ENCODE results near the gene METTL8.
A peak's percentile ranks its signal among the peaks of the same experiment; 100 is the strongest.

METTL8 gene

GRCh38 chr2:171308280-171309054 is 125.3 kb downstream of the METTL8 start:
- no peak for DNase-seq

GRCh38 chr2:171307560-171307959 is 126.2 kb downstream of the METTL8 start:
- DNase-seq, result no peak

GRCh38 chr2:171297956-171298355 is 135.8 kb downstream of the METTL8 start:
- DNase-seq, result no peak

DNA sequence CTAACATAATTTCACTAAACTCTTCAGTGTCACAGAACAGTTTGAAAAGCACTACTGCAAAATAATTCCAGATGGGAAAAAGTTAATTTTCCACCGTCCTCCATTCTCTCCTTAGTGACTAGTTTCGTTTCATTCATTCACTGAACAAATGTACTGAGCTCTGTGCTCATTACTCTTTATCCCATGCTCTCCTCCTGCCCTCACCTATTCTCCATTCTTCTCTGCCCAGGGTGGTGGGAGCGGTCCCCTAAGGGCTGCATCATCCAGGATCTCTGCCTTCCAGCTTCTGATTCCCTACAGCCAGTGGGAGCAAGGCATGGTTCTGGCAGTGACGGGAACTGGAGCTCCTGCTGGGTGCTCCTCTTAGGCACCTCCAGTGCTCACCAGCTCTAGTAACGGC is 139.2 kb downstream of the METTL8 start:
- no peak for DNase-seq

DNA sequence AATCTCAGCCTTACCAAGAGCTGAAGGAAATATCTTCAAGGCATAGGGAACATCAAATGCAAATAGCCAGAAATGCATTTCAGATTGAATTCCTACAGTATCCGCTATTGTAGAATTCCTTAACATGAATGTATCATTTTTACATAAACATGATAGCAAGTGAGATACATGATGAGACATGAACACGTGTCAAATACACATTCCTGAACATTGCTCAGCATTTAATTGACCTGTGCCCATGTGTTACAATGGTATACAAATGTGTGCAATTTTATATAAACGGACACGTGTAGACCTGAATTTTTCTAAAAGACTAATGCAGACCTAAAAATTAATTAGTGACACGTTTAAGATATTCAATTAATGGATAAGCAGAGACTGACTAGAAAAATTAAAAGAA is 140.1 kb downstream of the METTL8 start:
- DNase-seq, result no peak

GRCh38 chr2:171289991-171290390 is 143.8 kb downstream of the METTL8 start:
- DNase-seq, result no peak

GRCh38 chr2:171289316-171289715 is 144.5 kb downstream of the METTL8 start:
- DNase-seq, result no peak

GRCh38 chr2:171287611-171288010 is 146.2 kb downstream of the METTL8 start:
- no peak for DNase-seq

- no peak for DNase-seq
Observed at GRCh38 chr2:171287036-171287571, 146.7 kb downstream of the METTL8 start.

DNA sequence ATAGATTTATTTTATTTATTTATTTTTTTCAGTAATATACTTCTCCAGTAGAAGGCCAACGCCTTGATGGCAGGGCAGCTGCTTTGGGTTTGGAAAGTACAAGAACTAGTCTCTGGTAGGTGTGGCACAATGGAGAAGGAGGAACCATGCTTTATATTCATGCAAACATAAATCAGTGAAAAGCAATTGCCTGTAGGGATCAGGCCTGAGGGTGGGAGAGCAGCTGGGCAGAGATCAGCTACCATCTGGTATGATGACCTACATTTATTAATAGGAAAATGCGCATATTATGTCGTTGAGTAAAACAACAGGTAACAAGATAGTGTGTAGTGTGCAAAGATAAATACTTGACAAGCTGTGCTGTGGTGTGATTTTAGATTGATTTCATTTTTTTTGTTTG is 152.7 kb downstream of the METTL8 start:
- DNase-seq, result no peak

DNA sequence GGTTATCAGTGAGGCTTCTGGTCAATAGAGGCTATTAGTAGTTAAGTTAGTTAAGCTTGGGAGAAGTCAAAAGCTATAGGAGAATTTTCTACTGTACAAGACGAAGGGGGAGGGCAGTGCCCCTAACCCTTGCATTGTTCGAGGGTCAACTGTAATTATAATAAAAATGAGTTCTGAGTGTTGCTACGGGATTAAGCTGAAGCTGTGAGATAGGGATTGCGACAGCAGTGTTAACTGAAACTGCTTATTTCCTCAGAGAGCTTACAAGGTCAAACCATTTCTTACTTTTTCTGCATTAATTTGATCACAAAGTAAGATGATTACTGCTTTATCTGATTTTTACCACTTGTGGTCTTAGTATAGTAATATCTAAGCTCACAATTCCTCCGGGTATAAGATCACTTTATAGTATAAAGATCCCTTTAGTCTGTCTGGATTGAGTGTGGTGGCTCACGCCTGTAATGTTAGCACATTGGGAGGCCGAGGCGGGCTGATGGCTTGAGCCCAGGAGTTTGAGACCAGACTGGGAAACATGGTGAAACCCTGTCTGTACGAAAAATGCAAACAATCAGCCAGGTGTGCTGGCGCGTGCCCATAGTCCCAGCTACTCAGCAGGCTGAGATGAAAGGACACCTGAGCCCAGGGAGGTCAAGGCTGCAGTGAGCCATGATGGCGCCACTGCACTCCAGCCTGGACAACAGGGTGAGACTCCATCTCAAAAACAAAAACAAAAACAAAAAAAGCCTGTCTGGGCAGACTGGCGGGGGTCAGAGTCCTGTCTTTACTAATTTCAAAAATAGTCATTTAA is 153.6 kb downstream of the METTL8 start:
- no peak for DNase-seq

DNA sequence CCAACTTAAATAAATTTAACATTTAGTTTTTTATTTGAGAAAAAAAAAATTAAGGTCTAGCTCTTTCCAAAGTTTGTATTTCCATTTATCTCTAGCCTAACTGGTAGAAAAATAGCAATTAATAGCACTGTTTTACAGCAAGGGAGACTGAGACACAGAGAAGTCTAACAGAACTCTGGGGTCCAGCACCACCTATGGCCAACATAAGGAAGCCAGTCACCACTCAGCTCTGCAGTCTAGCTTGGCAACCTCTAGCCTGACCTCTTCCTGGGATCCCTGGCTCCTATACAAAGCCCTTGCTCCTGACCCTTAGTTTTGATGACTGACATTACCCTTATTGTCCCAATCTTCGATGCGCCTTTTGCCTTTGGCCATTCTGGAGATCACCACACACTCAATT is 159.0 kb downstream of the METTL8 start:
- DNase-seq, result no peak

GRCh38 chr2:171271971-171272436 is 161.8 kb downstream of the METTL8 start:
- DNase-seq, result peak in 1 of 2 experiments; percentile 1

GRCh38 chr2:171271386-171271785 is 162.4 kb downstream of the METTL8 start:
- no peak for DNase-seq

DNA sequence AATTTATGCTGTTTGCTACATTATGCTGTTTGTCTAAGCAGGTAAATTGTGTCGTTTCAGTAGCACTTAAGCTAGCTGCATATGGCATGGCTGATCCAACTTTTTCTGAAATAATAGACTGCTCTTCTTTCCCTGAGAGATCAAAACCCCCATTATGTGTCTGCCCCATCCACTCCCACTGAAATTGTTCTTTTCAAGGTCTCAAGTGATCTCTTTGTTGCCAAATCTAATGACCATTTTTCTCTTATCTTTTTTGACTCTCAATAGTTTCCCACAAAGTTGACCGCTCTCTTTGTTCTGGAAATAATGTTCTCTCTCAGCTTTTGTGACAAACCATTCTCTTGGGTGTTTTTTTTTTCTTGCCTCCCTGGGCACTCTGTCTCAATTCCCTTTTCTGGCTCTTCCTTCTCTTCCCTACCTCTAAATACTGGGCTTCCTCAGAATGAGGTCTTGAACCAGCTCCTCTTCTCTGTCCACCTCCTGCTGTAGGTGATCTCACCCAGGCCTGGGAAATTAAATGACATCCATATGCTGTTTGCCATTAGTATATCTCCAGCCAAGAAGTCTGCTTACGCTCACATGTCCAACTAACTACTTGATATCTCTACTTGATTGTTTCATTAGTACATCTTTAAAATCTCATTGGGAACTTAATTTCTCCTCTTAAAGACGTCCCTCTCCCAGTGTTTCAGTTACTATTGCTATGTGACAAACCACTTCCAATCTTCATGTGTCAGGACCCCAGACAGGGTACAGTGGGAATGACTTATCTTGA is 165.7 kb downstream of the METTL8 start:
- DNase-seq, result no peak
